ENCODE data around the gene EYS.
"Not testable (repeated sequence)": the region's sequence is repeated elsewhere in the genome, so short reads cannot be mapped to it uniquely, and the experiment has no call there.

Gene EYS

GRCh38 chr6:65064844-65065243 is 642.2 kb downstream of the EYS start:
- DNase-seq: no peak

GRCh38 chr6:65059568-65059967 is 647.5 kb downstream of the EYS start:
- DNase-seq: no peak

- no peak for DNase-seq
Measured at GRCh38 chr6:65055545-65055944, 651.5 kb downstream of the EYS start.

- DNase-seq: no peak
Measured at GRCh38 chr6:65052626-65053025, 654.4 kb downstream of the EYS start.

- DNase-seq: no peak
Measured at GRCh38 chr6:65045801-65046200, 661.2 kb downstream of the EYS start.

GRCh38 chr6:65014006-65014405 is 693.0 kb downstream of the EYS start:
- DNase-seq: no peak

- no peak for DNase-seq
Measured at GRCh38 chr6:65006788-65007187, 700.2 kb downstream of the EYS start.

GRCh38 chr6:65004283-65004682 is 702.7 kb downstream of the EYS start:
- DNase-seq: no peak

GRCh38 chr6:65002882-65003281 is 704.1 kb downstream of the EYS start:
- DNase-seq: not testable (repeated sequence)

- no peak for DNase-seq
Measured at GRCh38 chr6:65000815-65001214, 706.2 kb downstream of the EYS start.

- DNase-seq: no peak
Measured at GRCh38 chr6:64998204-64998603, 708.8 kb downstream of the EYS start.

GRCh38 chr6:64996301-64996700 is 710.7 kb downstream of the EYS start:
- no peak for DNase-seq

GRCh38 chr6:64990652-64991304 is 716.2 kb downstream of the EYS start:
- DNase-seq: no peak

- no peak for DNase-seq
Measured at GRCh38 chr6:64988148-64988547, 718.9 kb downstream of the EYS start.

- no peak for DNase-seq
Measured at GRCh38 chr6:64987066-64987465, 720.0 kb downstream of the EYS start.

GRCh38 chr6:64985726-64986125 is 721.3 kb downstream of the EYS start:
- DNase-seq: no peak

- DNase-seq: no peak
Measured at GRCh38 chr6:64984948-64985347, 722.1 kb downstream of the EYS start.

GRCh38 chr6:64983089-64983488 is 723.9 kb downstream of the EYS start:
- no peak for DNase-seq

- DNase-seq: no peak
Measured at GRCh38 chr6:64973142-64973541, 733.9 kb downstream of the EYS start.

GRCh38 chr6:64969139-64969538 is 737.9 kb downstream of the EYS start:
- DNase-seq: no peak

- no peak for DNase-seq
Measured at GRCh38 chr6:64955435-64955848, 751.6 kb downstream of the EYS start.

- DNase-seq: no peak
Measured at GRCh38 chr6:64949257-64949656, 757.8 kb downstream of the EYS start.

- DNase-seq: no peak
Measured at GRCh38 chr6:64948261-64948660, 758.8 kb downstream of the EYS start.

- no peak for DNase-seq
Measured at GRCh38 chr6:64945450-64945849, 761.6 kb downstream of the EYS start.

GRCh38 chr6:64932486-64932885 is 774.5 kb downstream of the EYS start:
- no peak for DNase-seq

GRCh38 chr6:64930681-64931080 is 776.3 kb downstream of the EYS start:
- DNase-seq: no peak

Data from NCI-H187 treated with DMSO at 0.1 percent for 48 hours (cell line).